CD4-positive, alpha-beta T cell treated with Interleukin-15 for 1 hour (primary cell): ENCODE data around the gene NR1H3.
"Not testable (repeated sequence)": the region's sequence is repeated elsewhere in the genome, so short reads cannot be mapped to it uniquely, and the experiment has no call there.

Experiments used
- DNase-seq: peaks from one replicate; pipeline ENCODE4 v3.0.0-alpha.2; 2020

Gene NR1H3

GRCh38 chr11:47308050-47308823 is 50.4 kb downstream of the NR1H3 start:
- no peak for DNase-seq

DNA sequence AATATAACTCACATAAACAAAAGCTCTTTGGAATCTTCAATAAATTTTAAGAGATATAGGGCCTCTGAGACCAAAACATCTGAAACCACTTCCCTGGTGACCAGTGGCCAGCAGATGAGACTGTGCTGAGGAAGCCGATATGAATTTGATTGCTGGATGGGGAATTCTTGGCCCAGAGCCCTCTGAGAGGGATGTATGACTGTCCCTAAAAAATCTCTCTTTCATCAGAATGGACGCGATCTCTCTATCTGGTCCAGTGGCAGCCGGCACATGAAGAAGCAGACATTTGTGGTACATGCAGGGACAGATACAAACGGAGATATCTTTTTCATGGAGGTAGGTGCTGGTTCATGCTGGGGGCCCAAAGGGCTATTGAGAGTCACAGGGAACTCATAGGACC is 57.2 kb downstream of the NR1H3 start:
- no peak for DNase-seq

- not testable (repeated sequence) for DNase-seq
These were observed 58.7 kb downstream of the NR1H3 start for GRCh38 chr11:47316501-47316900.

DNA sequence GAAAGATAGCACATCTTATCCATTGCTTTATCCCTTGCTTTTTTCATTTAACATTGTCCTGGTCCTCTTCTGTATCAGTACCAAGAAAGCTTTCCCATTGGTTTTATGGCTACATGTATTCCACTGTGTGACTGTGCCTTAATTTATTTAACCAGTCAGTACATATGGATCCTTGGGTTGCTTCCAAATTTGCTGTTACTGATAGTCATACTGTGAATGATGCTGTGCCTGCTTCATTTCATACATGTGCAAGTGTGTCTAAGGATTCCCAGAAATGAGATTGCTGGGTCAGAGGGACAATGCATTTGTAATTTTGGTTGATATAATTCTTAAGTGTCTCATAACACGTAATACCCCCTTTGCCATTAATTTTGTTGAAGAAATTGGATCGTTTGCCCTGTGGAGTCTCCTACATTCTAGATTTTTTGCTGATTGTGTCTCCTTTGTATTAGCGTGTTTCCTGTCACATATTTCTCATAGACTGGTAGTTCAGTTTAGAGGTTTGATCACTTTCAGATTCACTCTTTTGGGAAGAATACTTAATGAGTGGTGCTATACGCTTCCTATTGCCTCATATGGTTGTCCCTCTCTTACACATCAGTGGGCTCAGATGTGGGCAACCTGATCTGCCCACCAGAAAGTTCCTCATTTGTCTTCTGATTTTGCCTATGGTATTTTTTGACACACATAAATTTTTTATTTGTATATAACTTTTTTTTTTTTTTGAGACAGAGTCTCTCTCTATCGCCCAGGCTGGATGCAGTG is 59.5 kb downstream of the NR1H3 start:
- DNase-seq = no peak

DNA sequence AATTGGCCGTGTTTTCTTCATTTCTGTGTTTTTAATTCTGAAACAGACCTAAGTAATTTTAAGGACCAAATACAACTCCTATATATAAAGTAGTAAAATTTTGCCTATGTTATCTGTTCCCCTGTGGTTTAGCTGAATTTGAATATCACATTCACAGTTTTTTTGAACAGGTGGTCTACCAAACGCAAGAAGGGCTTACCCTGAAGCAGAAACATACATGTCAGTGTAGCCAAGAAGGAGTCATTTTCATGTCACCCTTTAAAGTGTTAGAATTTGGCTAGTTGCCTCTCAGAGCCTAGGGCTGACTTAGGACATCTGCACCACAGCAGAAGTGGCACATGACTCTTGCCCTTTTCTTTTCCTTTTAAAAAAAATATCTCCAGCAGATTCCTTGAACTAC is 60.4 kb downstream of the NR1H3 start:
- no peak for DNase-seq
